ENCODE measurements around the gene JPH4.
"Not testable (repeated sequence)": the region's sequence is repeated elsewhere in the genome, so short reads cannot be mapped to it uniquely, and the experiment has no call there.

The JPH4 gene

GRCh38 chr14:23544511-23545447 is 33.8 kb downstream of the JPH4 start:
- no peak for DNase-seq

GRCh38 chr14:23543403-23543802 is 35.2 kb downstream of the JPH4 start:
- DNase-seq = no peak

DNA sequence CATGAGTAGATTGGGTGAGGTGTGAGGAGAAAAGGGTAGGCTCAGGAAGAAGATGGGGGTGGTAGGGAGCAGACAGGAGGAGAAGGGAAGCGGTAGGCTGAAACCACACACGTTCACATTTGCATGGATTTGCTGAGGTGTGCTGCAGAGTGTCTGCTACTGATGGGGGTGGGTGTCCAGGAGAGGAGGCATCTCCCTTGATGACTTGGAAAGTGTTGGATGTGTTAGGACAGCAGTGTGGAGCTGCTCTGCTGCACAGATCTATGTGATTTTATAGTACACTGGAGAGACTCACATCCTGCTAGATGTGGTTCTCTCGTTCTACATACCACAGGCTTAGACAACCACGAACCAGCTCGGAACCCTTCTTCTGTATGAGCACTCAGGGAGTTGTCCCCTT is 36.3 kb downstream of the JPH4 start:
- DNase-seq = no peak

DNA sequence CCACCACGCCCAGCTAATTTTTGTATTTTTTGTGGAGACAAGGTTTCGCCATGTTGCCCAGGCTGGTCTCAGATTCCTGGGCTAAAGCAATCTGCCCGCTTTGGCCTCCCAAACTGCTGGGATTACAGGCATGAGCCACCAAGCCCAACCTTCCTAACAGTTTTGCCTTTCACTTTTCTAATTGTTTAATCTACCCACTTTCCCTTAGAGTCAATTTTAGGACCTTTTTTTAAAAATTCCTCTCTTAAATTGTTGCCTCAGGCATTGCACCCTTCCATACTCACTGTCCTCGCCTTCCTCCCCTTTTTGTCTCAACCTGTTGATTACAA is 38.5 kb downstream of the JPH4 start:
- DNase-seq = no peak

DNA sequence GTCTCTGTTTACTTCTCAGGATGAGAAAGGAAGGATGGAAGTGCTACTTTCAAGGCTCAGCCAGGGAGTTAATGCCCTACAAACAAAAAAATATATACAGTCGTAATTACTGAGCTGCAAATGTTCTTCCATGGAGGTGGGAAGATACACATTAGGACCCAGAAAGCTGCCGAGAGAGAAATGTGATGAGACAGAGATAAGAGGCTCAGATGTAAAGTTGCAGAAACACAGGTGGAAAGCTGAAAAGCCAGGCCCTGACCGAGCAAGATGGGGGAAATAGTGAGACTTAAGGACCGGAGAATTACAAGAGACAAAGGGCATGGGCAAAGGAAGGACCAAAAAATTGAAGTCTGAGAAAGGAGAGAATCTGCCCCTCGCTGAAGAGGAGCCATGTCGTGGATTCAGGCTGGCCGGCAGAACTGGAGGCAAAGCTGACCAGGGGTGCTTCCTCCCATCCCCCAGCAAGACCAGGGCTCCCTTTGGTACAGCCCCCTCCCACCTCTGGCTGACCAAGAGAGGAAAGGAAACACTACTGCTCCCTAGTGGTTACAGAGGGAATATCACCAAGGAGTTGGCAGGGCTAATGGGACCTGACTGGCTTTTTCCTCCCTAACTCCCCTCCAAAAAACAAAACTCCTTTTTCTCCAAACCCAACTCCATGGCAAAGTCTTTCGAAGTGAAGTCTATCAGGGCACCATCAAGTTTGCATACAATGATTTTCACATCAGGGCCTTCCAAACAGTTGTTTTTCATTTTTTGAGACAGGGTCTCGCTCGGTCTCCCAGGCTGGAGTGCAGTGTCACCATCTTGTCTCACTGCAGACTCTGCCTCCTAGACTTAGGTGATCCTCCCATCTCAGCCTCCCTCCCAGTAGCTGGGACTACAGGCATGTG is 39.1 kb downstream of the JPH4 start:
- peak; percentile 8 for DNase-seq

- no peak for DNase-seq
Observed at GRCh38 chr14:23538785-23539184, 39.8 kb downstream of the JPH4 start.

DNA sequence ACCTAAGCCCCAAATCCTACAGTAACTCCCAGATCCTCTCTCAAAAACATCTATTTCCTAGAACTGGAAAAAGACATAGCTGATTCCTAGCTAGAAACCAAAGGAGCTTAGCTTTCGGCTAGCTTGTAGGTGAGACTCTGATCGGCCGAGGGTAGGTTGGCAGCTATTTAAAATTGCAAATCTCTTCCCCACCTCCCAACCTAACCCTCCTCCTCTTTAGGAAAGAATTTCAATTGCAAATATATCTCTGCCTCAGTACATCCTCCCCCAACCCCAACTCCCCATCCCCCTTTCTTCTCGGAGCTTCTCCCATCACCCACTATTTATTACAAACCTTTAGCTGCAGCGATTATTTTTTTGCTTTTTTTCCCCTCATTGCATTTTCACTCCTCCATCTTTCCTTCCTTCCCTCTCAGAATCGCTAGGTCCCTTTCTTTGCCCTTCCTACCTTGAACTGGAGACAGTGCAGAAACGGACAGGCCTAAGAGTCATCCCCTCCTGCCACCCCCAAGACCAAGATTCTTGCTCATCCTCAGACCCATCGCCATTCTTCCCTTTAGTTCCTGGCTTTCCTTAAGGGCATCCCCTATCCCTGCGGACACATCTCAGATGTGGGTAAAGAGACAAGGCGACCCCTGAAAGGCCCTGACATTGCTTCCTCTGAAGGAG is 40.4 kb downstream of the JPH4 start:
- DNase-seq = no peak

DNA sequence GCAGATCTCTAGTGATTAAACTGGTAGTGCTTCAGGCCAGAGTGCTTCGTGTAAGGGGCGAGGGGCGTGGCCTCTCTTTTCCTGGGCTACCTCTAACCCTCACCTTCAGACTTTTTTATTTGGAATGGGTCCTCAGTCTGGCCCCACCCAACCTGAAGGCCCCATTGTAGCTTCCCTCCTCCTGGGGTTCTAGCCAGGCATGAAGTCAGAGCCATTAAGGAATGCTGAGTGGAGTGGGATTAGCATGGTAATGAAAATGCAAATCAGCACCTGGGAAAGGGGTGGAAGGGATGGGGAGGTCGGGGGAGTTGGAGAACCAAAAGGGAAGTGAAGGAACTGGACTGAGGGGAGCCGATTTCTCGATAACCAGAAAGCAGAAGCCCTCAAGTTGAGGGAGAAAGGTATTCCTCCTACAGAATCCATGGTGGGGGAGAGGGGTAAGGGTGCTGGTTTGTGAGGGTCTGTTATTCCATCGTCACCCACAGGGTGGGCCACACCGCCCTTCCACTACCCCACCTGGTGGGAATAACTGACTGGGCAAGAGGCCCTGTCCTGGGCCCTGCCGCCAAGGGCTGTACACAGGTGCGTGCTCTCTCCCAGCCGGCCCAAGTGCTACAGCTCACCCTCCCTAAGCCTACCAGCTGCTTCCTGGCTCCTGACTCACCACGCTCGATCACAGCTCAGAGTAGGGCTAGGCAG is 41.1 kb downstream of the JPH4 start:
- DNase-seq = no peak

DNA sequence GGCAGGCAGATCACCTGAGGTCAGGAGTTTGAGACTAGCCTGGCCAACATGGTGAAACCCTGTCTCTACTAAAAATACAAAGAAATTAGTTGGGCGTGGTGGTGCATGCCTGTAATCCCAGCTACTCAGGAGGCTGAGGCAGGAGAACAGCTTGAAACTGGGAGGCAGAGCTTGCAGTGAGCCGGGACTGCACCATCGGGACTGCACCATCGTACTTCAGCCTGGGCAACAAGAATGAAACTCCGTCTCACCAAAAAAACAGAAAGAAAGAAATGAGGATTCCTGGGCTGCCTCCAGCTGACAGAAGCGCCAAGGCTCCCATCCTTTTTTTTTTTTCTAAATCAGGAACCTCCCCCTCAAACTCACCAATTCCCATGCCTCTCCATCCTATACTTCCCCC is 41.7 kb downstream of the JPH4 start:
- not testable (repeated sequence) for DNase-seq

DNA sequence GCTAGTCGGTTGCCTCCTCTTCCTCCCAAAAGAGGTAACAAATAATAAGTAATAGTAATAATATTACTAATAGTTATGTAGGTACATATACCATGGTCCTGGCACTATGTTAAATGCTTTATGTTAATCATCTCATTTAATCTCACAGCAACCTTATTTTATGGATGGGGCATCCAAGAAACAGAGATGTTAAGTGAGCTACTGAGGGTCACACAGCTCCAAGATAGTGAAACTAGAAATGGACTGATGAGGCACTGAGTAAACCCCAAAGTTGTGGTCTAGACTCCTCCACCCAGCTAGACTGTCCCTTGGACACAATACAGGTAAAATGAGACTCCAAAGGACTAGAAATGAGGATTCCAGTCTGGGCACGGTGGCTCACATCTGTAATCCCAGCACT is 42.1 kb downstream of the JPH4 start:
- DNase-seq = no peak

DNA sequence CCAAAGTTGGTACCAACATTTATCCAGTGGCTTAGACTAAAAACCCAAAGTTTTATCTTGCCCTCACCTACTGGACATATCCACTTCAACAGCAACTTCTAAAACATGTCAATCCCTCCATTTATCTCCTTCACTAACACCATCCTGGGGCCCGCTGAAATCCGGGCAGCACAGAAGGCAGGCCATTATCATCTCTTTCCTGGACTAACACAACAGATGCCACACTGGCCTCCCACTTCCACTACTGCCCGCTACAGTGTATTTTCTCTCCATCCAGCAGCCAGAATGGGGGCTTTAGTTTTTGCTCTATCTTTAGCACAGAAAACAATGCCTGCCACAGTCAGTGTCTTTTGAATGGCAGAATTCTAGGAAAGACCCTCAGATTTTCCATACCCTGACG is 42.6 kb downstream of the JPH4 start:
- DNase-seq = no peak

DNA sequence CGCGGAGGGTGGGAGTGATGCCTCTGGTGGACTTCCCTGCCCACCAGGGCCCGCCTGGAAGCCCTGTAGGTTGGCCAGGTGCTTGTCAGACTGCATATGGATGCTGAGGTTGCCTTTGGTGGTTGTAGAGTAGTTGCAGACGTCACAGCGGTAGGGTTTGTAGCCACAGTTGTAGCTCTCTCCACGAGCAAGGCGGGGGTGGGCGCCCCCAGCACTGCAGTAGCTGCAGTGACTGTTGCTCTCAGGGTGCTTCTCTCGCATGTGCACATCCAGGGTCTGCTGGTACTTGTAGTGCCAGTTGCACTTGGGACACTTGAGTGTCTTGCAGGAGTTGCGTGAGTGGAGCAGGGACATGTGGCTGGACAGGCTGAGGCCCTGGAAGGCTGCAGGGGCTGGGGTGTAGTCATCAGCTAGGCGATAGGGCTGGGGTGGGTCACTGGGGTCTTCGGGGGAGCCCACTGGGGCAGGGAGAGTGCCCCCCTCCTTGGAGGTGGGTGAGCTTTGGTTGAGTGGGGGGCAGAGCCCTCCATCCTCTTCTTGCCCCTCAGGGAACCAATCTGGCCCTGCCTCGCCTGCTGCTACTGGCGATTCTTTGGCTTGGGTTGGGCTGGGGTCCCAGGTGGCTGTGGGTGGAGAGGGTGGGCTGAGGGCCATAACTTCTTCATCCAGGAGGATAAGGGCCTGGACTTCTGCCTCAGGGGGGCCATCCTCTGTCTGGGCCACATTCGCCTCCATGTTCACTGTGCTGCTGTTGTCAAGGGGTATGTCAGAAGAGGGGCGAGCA is 44.7 kb downstream of the JPH4 start:
- DNase-seq = no peak

DNA sequence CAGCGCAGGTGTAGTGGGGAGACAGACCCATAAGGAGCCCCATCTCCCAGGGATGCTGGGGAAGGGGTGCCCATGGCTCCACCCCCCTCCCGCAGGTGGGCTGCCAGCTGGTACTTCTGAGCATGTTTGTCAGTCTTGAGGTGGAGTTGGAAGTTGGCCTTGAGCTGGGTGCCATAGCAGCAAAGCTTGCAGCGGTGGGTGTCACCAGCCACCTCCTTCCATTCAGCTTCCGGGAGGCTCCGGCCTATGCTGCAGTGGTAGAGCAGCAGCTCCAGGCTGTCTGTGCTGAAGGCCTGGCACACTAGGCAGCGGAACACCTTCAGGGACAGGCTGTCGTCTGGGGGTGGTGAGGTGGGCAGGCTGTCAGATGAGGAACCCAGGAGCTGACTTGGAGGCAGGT is 45.9 kb downstream of the JPH4 start:
- no peak for DNase-seq

DNA sequence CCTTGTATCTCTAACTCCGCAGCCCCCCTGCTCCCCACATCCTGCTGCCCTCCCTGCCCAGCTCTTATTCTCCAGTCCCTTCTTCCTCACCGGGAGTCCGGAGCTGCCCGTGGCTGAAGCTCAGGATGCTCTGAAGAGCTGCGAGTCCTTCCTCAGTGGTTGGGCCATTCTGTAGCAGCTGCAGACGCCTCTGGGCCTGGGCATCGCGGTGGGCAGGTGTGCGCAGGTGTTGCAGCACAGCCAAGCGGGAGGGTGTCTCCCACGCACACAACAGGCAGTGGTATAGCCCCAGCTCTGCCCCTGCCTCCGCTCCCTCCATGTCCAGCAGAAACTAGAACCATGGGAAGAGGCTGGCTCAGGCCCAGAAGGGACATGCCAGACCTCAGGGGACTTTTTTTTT is 47.2 kb downstream of the JPH4 start:
- DNase-seq = no peak

GRCh38 chr14:23530375-23531055 is 48.1 kb downstream of the JPH4 start:
- DNase-seq = no peak

DNA sequence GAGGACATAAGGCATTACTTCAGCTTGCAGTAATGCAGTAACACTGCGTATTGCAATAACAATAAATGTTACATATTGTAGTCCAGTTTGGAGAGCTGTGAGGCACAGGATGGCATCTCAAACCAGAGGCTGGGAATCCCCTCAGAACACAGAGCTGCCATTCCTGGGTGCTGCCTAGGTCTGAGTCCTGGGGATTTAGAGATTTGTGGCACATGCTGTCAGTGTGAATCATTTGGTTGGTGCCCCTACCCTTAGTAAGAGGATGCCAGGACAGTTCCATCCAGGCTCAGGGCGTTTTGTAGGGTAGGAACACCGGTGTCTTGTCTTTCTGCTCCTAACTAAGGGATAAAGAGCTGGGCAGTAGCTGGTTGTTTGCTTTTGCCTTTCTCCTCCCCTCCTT is 49.6 kb downstream of the JPH4 start:
- DNase-seq = no peak

DNA sequence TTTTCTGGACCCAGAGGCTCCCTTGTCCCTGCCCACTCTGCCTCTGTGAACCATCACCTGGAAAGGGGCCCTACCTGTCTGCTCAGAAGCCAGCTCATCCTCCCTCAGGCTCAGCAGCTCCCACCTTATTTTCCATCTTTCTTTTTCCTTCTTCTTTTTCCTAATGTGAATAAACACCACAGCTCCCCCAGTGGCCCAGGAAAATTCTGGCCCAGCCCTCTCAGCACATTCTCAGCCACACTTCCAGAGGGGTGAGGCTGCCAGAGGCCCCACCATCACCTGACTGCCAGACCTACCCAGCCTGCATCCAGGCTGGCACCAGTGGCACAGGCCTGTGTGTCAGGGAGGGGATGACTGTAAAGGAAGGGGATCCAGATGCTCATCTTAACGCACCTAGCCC is 50.0 kb downstream of the JPH4 start:
- no peak for DNase-seq

DNA sequence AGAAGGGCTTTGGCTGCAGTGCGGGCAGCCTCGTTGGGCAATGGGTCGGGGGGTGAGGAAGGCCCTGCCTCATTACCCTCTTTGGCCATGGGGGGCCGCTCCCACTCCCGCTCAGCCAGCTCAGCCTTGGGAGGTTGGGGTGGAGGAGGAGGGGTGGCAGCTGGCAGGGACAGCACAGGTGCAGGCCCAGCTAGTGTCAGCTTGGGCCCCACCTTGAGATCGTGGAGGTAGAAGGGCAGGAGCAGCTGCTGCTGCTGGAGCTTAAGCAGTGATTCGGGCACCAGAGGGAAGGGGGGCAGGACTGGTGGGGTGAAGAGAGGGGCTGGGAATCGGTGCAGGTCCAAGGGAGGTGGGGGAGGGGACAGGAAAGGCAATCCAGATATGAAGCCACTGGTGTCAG is 53.0 kb downstream of the JPH4 start:
- no peak for DNase-seq

GRCh38 chr14:23524954-23525353 is 53.6 kb downstream of the JPH4 start:
- no peak for DNase-seq

- no peak for DNase-seq
Observed at GRCh38 chr14:23523229-23524016, 55.2 kb downstream of the JPH4 start.

Data from activated naive CD4-positive, alpha-beta T cell treated with Interleukin-2 at 50 U/mL for 16 hours (primary cell).